Fibroblast of lung (primary cell): ENCODE measurements around the gene PGA3. TPM values are rescaled to one million over a fixed set of nuclear protein-coding genes. Genes with fewer than 3 reads are reported as not detected.
A peak's percentile ranks its signal among the peaks of the same experiment; 100 is the strongest.

Experiments used
- DNase-seq, 2 donors: peaks; one replicate each; pipeline versions ENCODE4 v3.0.0 to v3.0.0-alpha.2; 2010; ENCODE audit warnings: low read depth in 2 of 2
- H2AFZ ChIP-seq: 2 replicates; pipeline ENCODE4 v1.5.1; 2012; ENCODE audit warnings: low read length, control low read depth, inconsistent platforms
- H3K27ac ChIP-seq: 2 replicates; pipeline ENCODE4 v1.5.1; 2011; ENCODE audit warnings: low read length, control low read depth; ENCODE audit not compliant: insufficient read depth
- H3K27me3 ChIP-seq: 2 replicates; pipeline ENCODE4 v1.5.1; 2011; ENCODE audit warnings: mild to moderate bottlenecking, low read length; ENCODE audit not compliant: control insufficient read depth, insufficient read depth
- H3K36me3 ChIP-seq: 2 replicates; pipeline ENCODE4 v1.5.1; 2011; ENCODE audit warnings: low read length; ENCODE audit not compliant: control insufficient read depth, insufficient read depth
- H3K4me1 ChIP-seq: 2 replicates; pipeline ENCODE4 v1.5.1; 2011; ENCODE audit warnings: low read length; ENCODE audit not compliant: control insufficient read depth, insufficient read depth; ENCODE audit errors: extremely low read depth
- H3K4me2 ChIP-seq: 2 replicates; pipeline ENCODE4 v1.5.1; 2011; ENCODE audit warnings: low read length, control low read depth; ENCODE audit not compliant: insufficient read depth; ENCODE audit errors: extremely low read depth
- H3K4me3 ChIP-seq, 4 experiments: fragments of 200-600 bp in 1 of 4; sonication (generic) in 1 of 4; replicated peaks in 1 of 4; 2 replicates each; pipeline ENCODE4 v1.5.1; 2011 to 2016; ENCODE audit warnings: low read length in 4 of 4, low read depth in 3 of 4, mild to moderate bottlenecking in 3 of 4, control low read depth in 2 of 4, inconsistent platforms in 1 of 4, mixed read lengths in 1 of 4; ENCODE audit not compliant: insufficient read depth in 1 of 4; ENCODE audit errors: control extremely low read depth in 1 of 4
- H3K79me2 ChIP-seq: 2 replicates; pipeline ENCODE4 v1.5.1; 2012; ENCODE audit warnings: mild to moderate bottlenecking, low read length, inconsistent platforms; ENCODE audit not compliant: control insufficient read depth, insufficient read depth
- H3K9ac ChIP-seq: 2 replicates; pipeline ENCODE4 v1.5.1; 2011; ENCODE audit warnings: mild to moderate bottlenecking, low read length, control low read depth; ENCODE audit not compliant: insufficient read depth
- H3K9me3 ChIP-seq: 2 replicates; pipeline ENCODE4 v1.5.1; 2012; ENCODE audit warnings: low read depth, low read length; ENCODE audit not compliant: control insufficient read depth, insufficient read depth
- H4K20me1 ChIP-seq: 2 replicates; pipeline ENCODE4 v1.5.1; 2011; ENCODE audit warnings: low read length; ENCODE audit not compliant: control insufficient read depth, insufficient read depth; ENCODE audit errors: extremely low read depth
- EZH2 ChIP-seq: IDR thresholded peaks from 2 replicates; pipeline ENCODE4 v1.5.1; 2012; ENCODE audit warnings: low read length, control low read depth, mild to moderate bottlenecking; ENCODE audit errors: missing control alignments
- polyA plus RNA-seq, 2 donors: library from polyadenylated mRNA; depleted of rRNA in 1 of 2; stranded (reverse) in 1 of 2; unstranded in 1 of 2; fragments of >200 nt; gene quantifications; 2 replicates each; pipeline ENCODE4 v1.2.1, GENCODE V29; 2011 to 2012; ENCODE audit warnings: missing spikeins in 1 of 2
- total RNA-seq: library from RNA; depleted of rRNA; stranded (reverse); fragments of >200 nt; gene quantifications from 2 replicates; pipeline ENCODE4 v1.2.1, GENCODE V29; 2014
- TF ChIP-seq, protein P1 (sequence below), 2 donors: IDR thresholded peaks in 1 of 2; conservative IDR thresholded peaks in 1 of 2; 1 replicate in 1 of 2; 2 replicates in 1 of 2; pipeline ENCODE4 v1.5.1; 2011 to 2012; ENCODE audit warnings: low read length in 2 of 2, control low read depth in 1 of 2, inconsistent platforms in 1 of 2, low read depth in 1 of 2, mild to moderate bottlenecking in 1 of 2

Gene PGA3
- total and polyA plus RNA-seq, 2 donors (not counting 1 experiment from before 2014, with no cell fraction given): 0.24 to 4.3 TPM

GRCh38 chr11:61162092-61162941 lies 41.0 kb upstream of the PGA3 start:
- H2AFZ ChIP-seq: peak overlapping the region; percentile 77
- peaks cover 17% of the 10 kb centered on the region for H3K79me2 ChIP-seq
- H3K4me2 ChIP-seq: peak overlapping the region; percentile 97
- H4K20me1 ChIP-seq: no peaks in the 10 kb centered on the region
- H3K27ac ChIP-seq: peak overlapping the region; percentile 77
- no peaks in the 10 kb centered on the region for H3K9me3 ChIP-seq
- H3K36me3 ChIP-seq: no peaks in the 10 kb centered on the region
- no peak for TF ChIP-seq EZH2
- TF ChIP-seq, protein P1, sequence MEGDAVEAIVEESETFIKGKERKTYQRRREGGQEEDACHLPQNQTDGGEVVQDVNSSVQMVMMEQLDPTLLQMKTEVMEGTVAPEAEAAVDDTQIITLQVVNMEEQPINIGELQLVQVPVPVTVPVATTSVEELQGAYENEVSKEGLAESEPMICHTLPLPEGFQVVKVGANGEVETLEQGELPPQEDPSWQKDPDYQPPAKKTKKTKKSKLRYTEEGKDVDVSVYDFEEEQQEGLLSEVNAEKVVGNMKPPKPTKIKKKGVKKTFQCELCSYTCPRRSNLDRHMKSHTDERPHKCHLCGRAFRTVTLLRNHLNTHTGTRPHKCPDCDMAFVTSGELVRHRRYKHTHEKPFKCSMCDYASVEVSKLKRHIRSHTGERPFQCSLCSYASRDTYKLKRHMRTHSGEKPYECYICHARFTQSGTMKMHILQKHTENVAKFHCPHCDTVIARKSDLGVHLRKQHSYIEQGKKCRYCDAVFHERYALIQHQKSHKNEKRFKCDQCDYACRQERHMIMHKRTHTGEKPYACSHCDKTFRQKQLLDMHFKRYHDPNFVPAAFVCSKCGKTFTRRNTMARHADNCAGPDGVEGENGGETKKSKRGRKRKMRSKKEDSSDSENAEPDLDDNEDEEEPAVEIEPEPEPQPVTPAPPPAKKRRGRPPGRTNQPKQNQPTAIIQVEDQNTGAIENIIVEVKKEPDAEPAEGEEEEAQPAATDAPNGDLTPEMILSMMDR (conservative IDR thresholded peaks at IDR 0.05 in 1 of 2, IDR thresholded peaks at IDR 0.05 in 1 of 2; ENCODE audit: low read depth in 1 of 2, low read length in 2 of 2): no peak
- H3K27me3 ChIP-seq: no peaks in the 10 kb centered on the region
- H3K9ac ChIP-seq: peak overlapping the region; percentile 76
- H3K4me3 ChIP-seq: peak overlapping the region; percentile 34 to 92 (median 73)
- DNase-seq: peak; percentile 39 to 41
- H3K4me1 ChIP-seq: peaks cover 4% of the 10 kb centered on the region

- Histone ChIP-seq H3K36me3 (no peaks in the 10 kb centered on the region), H3K79me2 (peaks cover 12% of the 10 kb centered on the region), H3K9me3 (no peaks in the 10 kb centered on the region), H3K4me3 (no peak overlapping the region), H3K27ac (no peak overlapping the region), H2AFZ (no peak overlapping the region), H3K27me3 (no peaks in the 10 kb centered on the region), H3K4me2 (no peak overlapping the region), H3K4me1 (peaks cover 4% of the 10 kb centered on the region), H4K20me1 (no peaks in the 10 kb centered on the region), H3K9ac (no peak overlapping the region)
- no peak for DNase-seq
- TF ChIP-seq EZH2: no peak
- TF ChIP-seq, protein P1 (conservative IDR thresholded peaks at IDR 0.05 in 1 of 2, IDR thresholded peaks at IDR 0.05 in 1 of 2; ENCODE audit: low read depth in 1 of 2, low read length in 2 of 2): no peak
Measured at GRCh38 chr11:61163021-61163420, 40.3 kb upstream of the PGA3 start.

DNA sequence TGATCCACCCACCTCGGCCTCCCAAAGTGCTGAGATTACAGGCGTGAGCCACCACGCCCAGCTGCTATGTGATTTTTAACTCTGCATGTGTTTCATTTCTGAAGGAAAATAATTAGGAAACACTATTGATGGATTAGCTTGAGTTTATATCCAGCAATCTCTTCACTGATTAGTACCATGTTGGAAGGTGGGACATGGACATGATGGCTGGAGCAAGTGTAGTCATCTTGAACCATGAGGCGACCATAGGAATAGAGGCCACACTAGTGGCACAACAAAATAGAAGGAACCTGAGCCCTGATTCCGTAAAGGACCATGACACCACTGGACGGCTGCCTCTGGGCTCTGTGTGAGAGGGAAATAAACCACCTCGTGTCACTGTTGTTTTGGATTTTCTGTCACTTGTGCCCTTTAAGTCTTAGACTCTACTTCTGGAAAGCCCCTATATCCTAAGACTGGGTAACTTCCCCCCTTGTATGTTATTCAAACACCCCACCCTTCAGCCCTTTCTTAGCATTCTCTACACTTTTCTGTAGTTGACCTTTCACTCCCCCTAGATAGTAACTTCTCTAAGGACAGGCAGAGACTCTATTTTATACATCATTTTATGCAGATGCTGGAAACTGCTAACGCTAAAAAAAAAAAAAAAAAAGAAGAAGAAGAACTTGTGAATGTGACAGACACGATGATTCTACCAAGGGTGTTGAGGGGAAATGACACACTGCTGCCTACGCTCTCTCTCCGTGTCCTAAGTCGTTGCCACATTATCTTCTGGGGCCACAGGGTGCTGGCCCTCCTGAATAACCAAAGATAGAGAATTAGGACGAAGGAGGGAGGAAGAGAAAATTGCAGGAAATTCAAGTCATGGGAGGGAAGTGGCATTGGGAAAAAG lies 39.4 kb upstream of the PGA3 start:
- Histone ChIP-seq H3K4me2 (no peak overlapping the region), H2AFZ (no peak overlapping the region), H3K27me3 (peaks cover 5% of the 10 kb centered on the region), H3K9me3 (no peaks in the 10 kb centered on the region), H3K27ac (no peak overlapping the region), H3K79me2 (peaks cover 6% of the 10 kb centered on the region), H4K20me1 (no peaks in the 10 kb centered on the region), H3K4me1 (no peaks in the 10 kb centered on the region), H3K9ac (no peak overlapping the region), H3K36me3 (no peaks in the 10 kb centered on the region), H3K4me3 (no peak overlapping the region)
- DNase-seq: no peak
- TF ChIP-seq, protein P1 (conservative IDR thresholded peaks at IDR 0.05 in 1 of 2, IDR thresholded peaks at IDR 0.05 in 1 of 2; ENCODE audit: low read depth in 1 of 2, low read length in 2 of 2): no peak
- no peak for TF ChIP-seq EZH2
